GM19240 (cell line): ENCODE measurements around the gene METRNL.
"Not testable (repeated sequence)": the region's sequence is repeated elsewhere in the genome, so short reads cannot be mapped to it uniquely, and the experiment has no call there.

Experiments used
- DNase-seq: peaks from one replicate; pipeline ENCODE4 v3.0.0; 2011; ENCODE audit warnings: low spot score; ENCODE audit not compliant: insufficient read length

The METRNL gene

DNA sequence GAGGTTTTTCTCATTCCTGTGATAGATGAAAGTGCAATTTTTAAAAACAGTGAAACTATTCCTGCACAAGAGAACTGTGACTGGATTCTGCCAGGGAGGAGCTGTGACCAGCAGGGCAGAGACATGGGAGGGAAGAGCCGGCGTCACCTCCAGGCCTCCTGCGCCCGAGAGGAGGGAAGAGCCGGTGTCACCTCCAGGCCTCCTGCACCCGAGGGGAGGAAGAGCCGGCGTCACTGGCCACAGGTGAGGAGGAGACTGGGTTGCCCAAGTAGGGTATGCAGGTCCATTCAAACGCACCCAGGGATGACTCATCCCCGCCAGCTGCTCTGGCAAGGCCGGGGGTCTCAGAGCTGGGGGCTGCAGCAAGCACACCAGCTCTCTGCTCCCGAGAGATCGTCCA lies 56.7 kb downstream of the METRNL start:
- no peak for DNase-seq

GRCh38 chr17:83136931-83137330 lies 57.5 kb downstream of the METRNL start:
- DNase-seq, result no peak

DNA sequence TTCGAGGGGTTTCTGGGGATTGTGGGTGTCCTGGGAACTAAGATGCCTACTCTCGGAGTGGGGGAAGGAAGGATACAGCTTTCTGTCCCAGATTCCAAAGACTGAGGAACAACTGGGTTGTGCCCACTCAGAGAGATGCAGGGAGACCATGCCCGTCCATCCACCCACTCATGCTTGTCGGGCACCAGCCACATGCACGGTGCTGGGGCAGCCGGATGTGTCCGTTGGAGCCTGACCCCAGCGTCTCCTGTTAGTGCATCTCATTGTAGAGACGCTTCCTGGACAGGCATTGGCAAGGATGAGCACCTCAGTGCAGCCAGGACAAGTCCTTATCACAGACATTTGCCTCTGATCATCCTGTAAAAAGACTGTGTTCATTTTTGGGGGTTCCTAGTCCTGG lies 58.1 kb downstream of the METRNL start:
- no peak for DNase-seq

DNA sequence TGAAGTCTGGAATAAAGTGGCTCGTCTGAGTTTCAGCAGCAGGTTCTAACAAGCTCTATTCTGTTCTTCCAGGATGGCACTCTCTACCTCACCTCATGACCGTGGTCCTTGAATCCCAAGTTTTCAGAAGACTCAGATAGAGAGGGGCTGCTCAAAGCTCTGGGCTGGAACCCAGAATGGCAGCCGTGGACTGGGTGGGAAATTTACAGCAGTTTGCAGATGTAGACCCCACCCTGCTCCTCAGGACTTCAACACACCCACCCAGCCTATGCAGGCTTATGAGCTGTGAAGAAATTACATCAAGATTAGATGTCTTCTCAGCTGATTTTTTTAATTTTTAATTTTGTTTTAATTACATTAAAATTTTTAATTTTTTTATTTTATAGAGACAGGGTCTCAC lies 59.4 kb downstream of the METRNL start:
- no peak for DNase-seq

DNA sequence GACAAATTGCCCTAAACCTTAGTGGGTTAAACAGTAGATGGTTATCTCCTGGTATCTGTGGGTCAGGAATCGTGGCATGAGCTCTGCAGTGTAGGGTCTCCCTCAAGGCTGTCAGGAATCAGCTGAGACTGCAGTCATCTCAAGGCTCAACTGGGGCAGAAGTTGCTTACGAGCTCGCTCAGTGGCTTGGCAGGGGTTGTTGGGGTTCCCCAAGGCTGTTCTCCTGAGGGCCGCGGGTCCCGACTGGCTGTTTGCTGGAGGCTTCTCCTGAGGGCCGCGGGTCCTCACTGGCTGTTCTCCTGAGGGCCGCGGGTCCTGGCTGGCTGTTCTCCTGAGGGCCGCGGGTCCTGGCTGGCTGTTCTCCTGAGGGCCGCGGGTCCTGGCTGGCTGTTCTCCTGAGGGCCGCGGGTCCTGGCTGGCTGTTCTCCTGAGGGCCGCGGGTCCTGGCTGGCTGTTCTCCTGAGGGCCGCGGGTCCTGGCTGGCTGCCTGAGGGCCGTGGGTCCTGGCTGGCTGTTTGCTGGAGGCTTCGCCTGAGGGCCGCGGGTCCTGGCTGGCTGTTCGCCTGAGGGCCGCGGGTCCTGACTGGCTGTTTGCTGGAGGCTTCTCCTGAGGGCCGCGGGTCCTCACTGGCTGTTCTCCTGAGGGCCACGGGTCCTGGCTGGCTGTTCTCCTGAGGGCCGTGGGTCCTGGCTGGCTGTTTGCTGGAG lies 60.3 kb downstream of the METRNL start:
- DNase-seq, result not testable (repeated sequence)

GRCh38 chr17:83140249-83140566 lies 60.8 kb downstream of the METRNL start:
- not testable (repeated sequence) for DNase-seq

DNA sequence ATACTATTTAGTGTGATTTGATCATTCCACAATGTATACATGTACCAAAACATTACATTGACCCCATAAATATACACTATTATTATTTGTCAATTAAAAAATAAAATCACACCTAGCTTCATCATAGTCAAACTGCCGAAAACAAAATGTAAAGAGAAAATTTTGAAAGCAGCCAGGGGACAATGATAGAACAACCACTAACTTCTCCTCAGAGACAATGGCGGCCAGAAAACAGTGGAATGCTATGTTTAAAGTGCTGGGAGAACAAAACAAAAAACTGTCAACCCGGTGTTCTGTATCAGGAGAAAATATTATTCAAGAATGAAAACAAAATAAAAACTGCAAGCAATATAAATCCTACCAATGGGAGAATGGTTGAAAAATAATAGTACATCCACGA lies 63.2 kb downstream of the METRNL start:
- no peak for DNase-seq

DNA sequence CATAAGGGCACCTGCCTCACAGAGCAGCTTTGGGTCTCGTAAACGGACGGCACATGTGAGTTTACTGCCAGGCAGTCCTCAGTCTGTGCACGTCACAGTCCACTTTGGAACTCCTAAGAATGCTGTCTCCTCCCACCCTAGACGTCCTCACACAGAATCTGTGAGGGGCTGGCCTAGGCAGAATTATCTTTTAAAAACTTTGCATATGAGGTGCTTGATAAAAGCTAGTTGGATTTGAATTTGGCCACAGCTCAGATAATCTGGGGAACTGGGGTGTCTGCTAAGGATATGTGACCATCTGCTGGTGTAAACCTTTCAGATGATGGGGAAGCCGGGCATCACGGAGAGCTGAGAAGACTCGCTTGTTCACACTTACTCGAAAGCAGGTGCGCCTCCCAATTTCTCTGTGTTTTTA lies 64.4 kb downstream of the METRNL start:
- DNase-seq, result no peak
